Upper lobe of right lung (tissue), 1 donor: ENCODE results near the gene FLYWCH1. TPM values are rescaled to one million over a fixed set of nuclear protein-coding genes. Genes with fewer than 3 reads are reported as not detected.
"Not testable (repeated sequence)": the region's sequence is repeated elsewhere in the genome, so short reads cannot be mapped to it uniquely, and the experiment has no call there.

ENCODE experiments used
- ATAC-seq: fragments of 200-7000 bp; cut with Tn5 transposase; one replicate; pipeline ENCODE4 v1.9.1; 2020; ENCODE audit warnings: mild to moderate bottlenecking, moderate library complexity
- DNase-seq: peaks from one replicate; pipeline ENCODE4 v3.0.0-alpha.2; 2020
- H3K27ac ChIP-seq: fragments of 200-600 bp; one replicate; pipeline ENCODE4 v1.8.0; 2022
- H3K27me3 ChIP-seq: fragments of 200-600 bp; one replicate; pipeline ENCODE4 v1.8.0; 2022; ENCODE audit warnings: mild to moderate bottlenecking
- H3K36me3 ChIP-seq: fragments of 200-600 bp; one replicate; pipeline ENCODE4 v1.8.0; 2022
- H3K4me1 ChIP-seq: fragments of 200-600 bp; one replicate; pipeline ENCODE4 v1.8.0; 2022
- H3K4me3 ChIP-seq: fragments of 200-600 bp; one replicate; pipeline ENCODE4 v1.8.0; 2022; ENCODE audit warnings: mild to moderate bottlenecking
- H3K9me3 ChIP-seq: fragments of 200-600 bp; one replicate; pipeline ENCODE4 v1.8.0; 2022
- intact Hi-C: fragments of 100-400 bp; cut with DNase I; formaldehyde crosslinking; loops from one replicate; pipeline ENCODE4 v1.11.0; 2022
- total RNA-seq: library from RNA; stranded (reverse); fragmentation: NEBNext Ultra II Directional; extraction: Animal tissue kit (Norgen Biotek cat#: 25700); gene quantifications from one replicate; pipeline ENCODE4 v1.2.1, GENCODE V29; 2021
- TF ChIP-seq, protein P1 (sequence below): fragments of 200-600 bp; IDR thresholded peaks from one replicate; pipeline ENCODE4 v1.8.0; 2022; ENCODE audit warnings: antibody characterized with exemption
- donor health status: DM: no; HTN: yes; CAD: no; lungs with severe emphysema.

Gene FLYWCH1
- total RNA-seq, 1 donor from 2014 or later = 41.3 TPM

DNA sequence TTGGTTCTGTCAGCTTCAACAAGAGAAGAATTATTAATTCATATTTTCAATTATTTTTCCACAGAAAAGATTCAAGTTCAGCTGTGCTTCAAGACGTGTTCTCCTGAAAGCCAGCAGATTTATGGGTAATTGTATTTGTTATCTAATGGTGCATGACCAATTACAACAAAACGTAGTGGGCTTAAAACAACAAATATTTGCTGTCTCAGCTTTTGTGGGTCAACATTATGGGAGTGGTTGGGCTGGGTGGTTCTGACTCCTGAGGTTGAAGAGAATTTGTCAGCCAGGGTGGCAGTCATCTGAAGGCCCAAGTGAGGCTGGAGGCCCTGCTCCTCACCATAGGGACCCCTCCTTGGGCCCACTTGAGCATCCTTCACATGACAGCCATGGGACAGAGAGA is 28.2 kb downstream of the FLYWCH1 start:
- H3K36me3 ChIP-seq = peaks cover 83% of the 10 kb centered on the region
- no peaks in the 10 kb centered on the region for H3K4me1 ChIP-seq
- no peaks in the 10 kb centered on the region for H3K9me3 ChIP-seq
- no peak for DNase-seq
- no peak for ATAC-seq
- H3K27me3 ChIP-seq = no peaks in the 10 kb centered on the region
- TF ChIP-seq, protein P1, sequence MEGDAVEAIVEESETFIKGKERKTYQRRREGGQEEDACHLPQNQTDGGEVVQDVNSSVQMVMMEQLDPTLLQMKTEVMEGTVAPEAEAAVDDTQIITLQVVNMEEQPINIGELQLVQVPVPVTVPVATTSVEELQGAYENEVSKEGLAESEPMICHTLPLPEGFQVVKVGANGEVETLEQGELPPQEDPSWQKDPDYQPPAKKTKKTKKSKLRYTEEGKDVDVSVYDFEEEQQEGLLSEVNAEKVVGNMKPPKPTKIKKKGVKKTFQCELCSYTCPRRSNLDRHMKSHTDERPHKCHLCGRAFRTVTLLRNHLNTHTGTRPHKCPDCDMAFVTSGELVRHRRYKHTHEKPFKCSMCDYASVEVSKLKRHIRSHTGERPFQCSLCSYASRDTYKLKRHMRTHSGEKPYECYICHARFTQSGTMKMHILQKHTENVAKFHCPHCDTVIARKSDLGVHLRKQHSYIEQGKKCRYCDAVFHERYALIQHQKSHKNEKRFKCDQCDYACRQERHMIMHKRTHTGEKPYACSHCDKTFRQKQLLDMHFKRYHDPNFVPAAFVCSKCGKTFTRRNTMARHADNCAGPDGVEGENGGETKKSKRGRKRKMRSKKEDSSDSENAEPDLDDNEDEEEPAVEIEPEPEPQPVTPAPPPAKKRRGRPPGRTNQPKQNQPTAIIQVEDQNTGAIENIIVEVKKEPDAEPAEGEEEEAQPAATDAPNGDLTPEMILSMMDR = no peak
- no peak overlapping the region for H3K4me3 ChIP-seq
- no peak overlapping the region for H3K27ac ChIP-seq
- intact Hi-C loops = no loop called here

DNA sequence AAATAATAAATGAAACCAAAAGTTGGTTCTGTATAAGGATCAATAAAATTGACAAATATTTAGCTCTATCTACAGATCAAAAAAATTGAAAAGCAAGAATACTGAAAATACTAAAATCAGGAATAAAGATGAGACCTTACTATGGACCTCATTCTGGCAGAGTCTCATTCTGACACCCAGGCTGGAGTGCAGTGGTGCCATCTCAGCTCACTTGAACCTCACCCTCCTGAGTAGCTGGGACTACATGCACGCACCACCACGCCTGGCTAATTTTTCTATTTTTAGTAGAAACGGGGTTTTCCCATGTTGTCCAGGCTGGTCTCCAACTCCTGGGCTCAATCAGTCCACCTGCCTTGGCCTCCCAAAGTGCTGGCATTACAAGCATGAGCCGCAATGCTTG is 30.3 kb downstream of the FLYWCH1 start:
- no peak overlapping the region for H3K4me3 ChIP-seq
- H3K27ac ChIP-seq = no peak overlapping the region
- no peaks in the 10 kb centered on the region for H3K9me3 ChIP-seq
- H3K27me3 ChIP-seq = no peaks in the 10 kb centered on the region
- intact Hi-C loops = no loop called here
- no peaks in the 10 kb centered on the region for H3K4me1 ChIP-seq
- DNase-seq (no peak), ATAC-seq (no peak)
- H3K36me3 ChIP-seq = peaks cover 63% of the 10 kb centered on the region
- TF ChIP-seq, protein P1 = no peak

DNA sequence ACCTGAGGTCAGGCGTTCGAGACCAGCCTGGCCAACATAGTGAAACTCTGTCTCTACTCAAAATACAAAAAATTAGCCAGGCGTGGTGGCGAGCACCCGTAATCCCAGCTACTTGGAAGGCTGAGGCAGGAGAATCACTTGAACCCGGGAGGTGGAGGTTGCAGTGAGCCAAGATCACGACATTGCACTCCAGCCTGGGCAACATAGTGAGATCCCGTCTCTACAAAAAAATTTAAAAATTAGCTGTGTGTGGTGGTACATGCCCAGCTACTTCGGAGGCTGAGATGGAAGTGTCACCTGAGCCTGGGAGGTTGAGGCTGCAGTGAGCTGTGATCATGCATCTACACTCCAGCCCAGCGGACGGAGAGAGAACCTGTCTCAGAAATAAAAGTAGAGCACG is 32.0 kb downstream of the FLYWCH1 start:
- intact Hi-C loops = not testable (repeated sequence)

GRCh38 chr16:2946649-2947048 is 34.9 kb downstream of the FLYWCH1 start:
- DNase-seq (no peak), ATAC-seq (no peak)
- no peaks in the 10 kb centered on the region for H3K9me3 ChIP-seq
- no peaks in the 10 kb centered on the region for H3K4me1 ChIP-seq
- intact Hi-C loops = no loop called here
- H3K27ac ChIP-seq = no peak overlapping the region
- H3K36me3 ChIP-seq = peaks cover 22% of the 10 kb centered on the region
- TF ChIP-seq, protein P1 = no peak
- H3K27me3 ChIP-seq = no peaks in the 10 kb centered on the region
- no peak overlapping the region for H3K4me3 ChIP-seq

More for the DNA sequence above, 32.0 kb downstream of the FLYWCH1 start:
- not testable (repeated sequence) for H3K27me3 ChIP-seq, H3K4me1 ChIP-seq, H3K9me3 ChIP-seq, H3K27ac ChIP-seq, ATAC-seq, DNase-seq, H3K4me3 ChIP-seq
- H3K36me3 ChIP-seq = peaks cover 47% of the 10 kb centered on the region

DNA sequence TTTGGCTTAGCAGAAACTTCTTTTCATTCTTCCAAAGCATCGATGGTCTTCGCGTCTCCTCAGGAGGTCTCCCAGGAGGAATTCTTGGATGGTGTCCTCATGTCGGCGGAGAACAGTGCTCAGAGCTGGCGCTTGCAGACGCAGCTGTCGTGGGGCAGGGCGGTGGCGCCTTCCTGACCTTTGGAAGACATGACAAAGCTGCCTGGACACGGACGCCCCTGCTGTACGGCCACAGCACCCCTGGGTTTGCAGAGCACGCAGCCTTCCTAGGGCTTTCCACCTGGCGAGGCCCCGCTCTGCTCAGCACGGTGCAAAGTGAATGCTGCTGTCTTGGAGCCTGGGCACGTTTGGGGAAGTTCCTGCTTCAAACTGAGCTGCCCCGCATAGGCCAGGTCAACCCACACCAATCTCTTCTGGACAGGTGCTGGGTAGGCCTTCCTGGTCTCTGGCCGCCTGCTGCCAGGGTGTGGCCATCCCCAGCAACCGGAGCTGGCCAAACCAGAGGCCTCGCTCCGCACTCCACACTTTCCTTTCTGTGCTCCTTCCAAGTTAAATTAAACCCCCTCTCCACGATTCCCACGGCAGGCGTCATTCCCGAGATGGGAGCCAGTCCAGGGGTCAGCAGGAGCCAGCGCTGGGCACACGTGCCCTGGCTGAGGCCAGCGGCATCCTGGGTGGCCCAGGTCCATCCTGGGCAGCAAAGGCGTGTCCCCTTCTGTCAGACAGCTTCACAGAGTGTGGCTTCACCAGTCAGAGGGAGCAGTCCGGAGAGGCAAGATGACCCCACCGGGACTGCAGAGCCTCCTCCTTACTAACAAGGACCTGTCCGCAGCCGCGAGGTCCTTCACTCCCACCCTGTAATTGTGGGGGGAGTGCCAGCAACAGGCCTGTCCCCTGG is 37.3 kb downstream of the FLYWCH1 start:
- no peaks in the 10 kb centered on the region for H3K4me1 ChIP-seq
- ATAC-seq = peak; percentile 24
- intact Hi-C loops = no loop called here

More for the DNA sequence above, 37.3 kb downstream of the FLYWCH1 start:
- no peak overlapping the region for H3K27ac ChIP-seq
- peaks cover 6% of the 10 kb centered on the region for H3K27me3 ChIP-seq
- H3K4me3 ChIP-seq = no peak overlapping the region
- H3K9me3 ChIP-seq = no peaks in the 10 kb centered on the region
- DNase-seq = no peak
- TF ChIP-seq, protein P1 = no peak
- H3K36me3 ChIP-seq = peaks cover 8% of the 10 kb centered on the region
